ENCODE data around the gene COMMD6. TPM values are rescaled to one million over a fixed set of nuclear protein-coding genes. Genes with fewer than 3 reads are reported as not detected.

COMMD6 gene
- total and polyA plus RNA-seq, 2 of the 13 experiments (the other 11 are each of a cell fraction or from before 2014, with no cell fraction given) = 97.0 to 164 TPM

DNA sequence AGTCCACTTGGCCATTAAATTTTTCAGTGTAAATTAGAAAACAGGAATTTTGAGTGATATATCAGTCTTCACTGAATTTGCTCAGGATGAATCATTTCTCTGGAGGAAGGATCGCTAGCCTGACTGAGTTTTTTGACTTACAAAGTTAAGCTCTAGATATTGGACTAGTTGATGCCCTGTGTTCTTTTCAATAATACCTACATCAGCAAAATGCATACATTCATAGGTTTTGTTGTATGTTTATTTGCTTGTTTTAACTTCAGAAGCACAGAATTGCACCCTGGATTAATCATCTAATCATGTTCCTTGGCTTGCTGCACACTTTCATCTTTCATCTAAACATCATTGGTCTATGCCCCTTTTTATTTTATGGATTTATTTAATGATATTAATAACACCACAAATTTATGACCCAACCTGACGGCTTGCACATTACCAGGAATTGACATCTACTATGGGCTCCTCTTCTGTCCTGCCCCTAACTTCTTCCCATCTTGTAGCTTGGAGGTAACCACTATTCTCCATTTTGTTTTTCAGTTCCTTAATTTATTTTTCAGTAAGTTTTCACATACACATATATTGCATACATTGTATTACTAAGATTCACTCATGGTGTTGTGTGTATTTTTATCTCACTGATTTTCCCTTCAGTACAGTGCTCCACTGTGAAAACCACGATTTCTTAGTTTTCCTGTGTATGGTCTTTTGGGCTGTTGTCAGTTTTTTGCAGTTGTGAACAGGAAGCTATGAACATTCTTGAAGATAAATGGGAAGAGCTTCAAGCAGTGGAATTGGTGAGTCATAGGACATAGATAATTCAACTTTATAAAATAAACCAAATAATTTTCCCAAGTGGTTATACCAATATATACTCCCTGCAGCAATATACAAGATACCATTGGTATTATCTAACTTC, 23.3 kb downstream of the COMMD6 start:
- POLR2A ChIA-PET = interaction anchor here (1.4 kb wide), 1 partner anchor 32 kb away, joined by 3 read pairs; the partner anchor contains the start of gene TBC1D4
- 45% methylated on average over 3 of the region's 3 CpGs for WGBS (ENCODE audit: low lambda C conversion rate)
- intact Hi-C loops (cut with micrococcal nuclease; ENCODE audit: unreplicated experiment) = no loop called here

DNA sequence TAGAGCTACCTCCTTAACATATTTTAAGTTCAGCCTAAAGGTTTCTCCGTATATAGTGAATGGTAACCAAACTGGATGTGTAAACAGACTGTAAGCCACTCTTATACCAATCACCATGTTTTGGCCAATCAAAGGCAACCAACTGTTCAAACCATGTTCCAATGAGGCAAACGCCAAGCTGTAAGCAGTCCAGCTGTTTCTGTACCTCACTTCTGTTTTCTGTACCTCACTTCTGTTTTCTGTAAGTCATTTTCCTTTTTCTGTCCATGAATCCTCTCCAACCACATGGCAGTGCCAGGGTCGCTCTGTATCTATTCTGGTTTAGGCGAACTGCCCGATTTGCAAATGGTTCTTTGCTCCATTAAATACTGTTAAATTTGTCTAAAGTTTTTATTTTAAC, 24.4 kb downstream of the COMMD6 start:
- in situ Hi-C loops (cut with HindIII; ENCODE audit: extremely low pct_ligation_motif_present, low pct_unique_long_range_greater_than_20kb) = no loop called here
- H3K27me3 ChIP-seq (ENCODE audit: control insufficient read depth in 1 of 2, insufficient read depth in 2 of 2, low read length in 2 of 2) = no peaks in the 10 kb centered on the region; a peak in 1 of 5 replicates
- no peak overlapping the region for H3K4me3 ChIP-seq (replicated peaks in 1 of 3; ENCODE audit: insufficient read depth in 1 of 3, low read depth in 2 of 3, low read length in 3 of 3)
- H4K20me1 ChIP-seq (ENCODE audit: insufficient read depth, low read length) = no peaks in the 10 kb centered on the region
- H3K36me3 ChIP-seq (replicated peaks in 1 of 2; ENCODE audit: control insufficient read depth in 1 of 2, insufficient read depth in 2 of 2, low read length in 2 of 2) = no peaks in the 10 kb centered on the region
- ChIA-PET POLR2A (interaction anchor here (1.4 kb wide), 1 partner anchor 31 kb away, joined by 3 read pairs; the partner anchor contains the start of gene TBC1D4), CTCF (ENCODE audit: low intra/inter-chr PET ratio, low total read pairs) (no interaction called here)
- no TSS peak for BruUV-seq (replicated peaks)
- no peak overlapping the region for H2AFZ ChIP-seq (ENCODE audit: low read length)
- FAIRE-seq (no peak), DNase-seq (ENCODE audit: low spot score) (no peak), ATAC-seq (no peak)
- no peak overlapping the region for H3K9ac ChIP-seq (ENCODE audit: insufficient read depth, low read depth, low read length)
- WGBS (ENCODE audit: low lambda C conversion rate) = 67% methylated on average over 5 of the region's 5 CpGs
- no peaks in the 10 kb centered on the region for H3K9me3 ChIP-seq (ENCODE audit: low read length)
- no peaks in the 10 kb centered on the region for H3K79me2 ChIP-seq (ENCODE audit: insufficient read depth, low read length)
- peaks cover 8% of the 10 kb centered on the region; the same call in 1 of the 2 replicates for H3K4me1 ChIP-seq (ENCODE audit: insufficient read depth, low read length)
- no peak overlapping the region for H3K4me2 ChIP-seq (ENCODE audit: low read depth, low read length)
- intact Hi-C loops (cut with micrococcal nuclease; ENCODE audit: unreplicated experiment) = no loop called here
- no peak overlapping the region for H3K27ac ChIP-seq (ENCODE audit: extremely low read length, insufficient read depth, low read length)
- TF ChIP-seq ZSCAN25 (CRISPR knock-in tag; IDR thresholded peaks at IDR 0.05) = no peak
- TF ChIP-seq ZNF746 (CRISPR knock-in tag; IDR thresholded peaks at IDR 0.05) = no peak
- TF ChIP-seq, protein P1, sequence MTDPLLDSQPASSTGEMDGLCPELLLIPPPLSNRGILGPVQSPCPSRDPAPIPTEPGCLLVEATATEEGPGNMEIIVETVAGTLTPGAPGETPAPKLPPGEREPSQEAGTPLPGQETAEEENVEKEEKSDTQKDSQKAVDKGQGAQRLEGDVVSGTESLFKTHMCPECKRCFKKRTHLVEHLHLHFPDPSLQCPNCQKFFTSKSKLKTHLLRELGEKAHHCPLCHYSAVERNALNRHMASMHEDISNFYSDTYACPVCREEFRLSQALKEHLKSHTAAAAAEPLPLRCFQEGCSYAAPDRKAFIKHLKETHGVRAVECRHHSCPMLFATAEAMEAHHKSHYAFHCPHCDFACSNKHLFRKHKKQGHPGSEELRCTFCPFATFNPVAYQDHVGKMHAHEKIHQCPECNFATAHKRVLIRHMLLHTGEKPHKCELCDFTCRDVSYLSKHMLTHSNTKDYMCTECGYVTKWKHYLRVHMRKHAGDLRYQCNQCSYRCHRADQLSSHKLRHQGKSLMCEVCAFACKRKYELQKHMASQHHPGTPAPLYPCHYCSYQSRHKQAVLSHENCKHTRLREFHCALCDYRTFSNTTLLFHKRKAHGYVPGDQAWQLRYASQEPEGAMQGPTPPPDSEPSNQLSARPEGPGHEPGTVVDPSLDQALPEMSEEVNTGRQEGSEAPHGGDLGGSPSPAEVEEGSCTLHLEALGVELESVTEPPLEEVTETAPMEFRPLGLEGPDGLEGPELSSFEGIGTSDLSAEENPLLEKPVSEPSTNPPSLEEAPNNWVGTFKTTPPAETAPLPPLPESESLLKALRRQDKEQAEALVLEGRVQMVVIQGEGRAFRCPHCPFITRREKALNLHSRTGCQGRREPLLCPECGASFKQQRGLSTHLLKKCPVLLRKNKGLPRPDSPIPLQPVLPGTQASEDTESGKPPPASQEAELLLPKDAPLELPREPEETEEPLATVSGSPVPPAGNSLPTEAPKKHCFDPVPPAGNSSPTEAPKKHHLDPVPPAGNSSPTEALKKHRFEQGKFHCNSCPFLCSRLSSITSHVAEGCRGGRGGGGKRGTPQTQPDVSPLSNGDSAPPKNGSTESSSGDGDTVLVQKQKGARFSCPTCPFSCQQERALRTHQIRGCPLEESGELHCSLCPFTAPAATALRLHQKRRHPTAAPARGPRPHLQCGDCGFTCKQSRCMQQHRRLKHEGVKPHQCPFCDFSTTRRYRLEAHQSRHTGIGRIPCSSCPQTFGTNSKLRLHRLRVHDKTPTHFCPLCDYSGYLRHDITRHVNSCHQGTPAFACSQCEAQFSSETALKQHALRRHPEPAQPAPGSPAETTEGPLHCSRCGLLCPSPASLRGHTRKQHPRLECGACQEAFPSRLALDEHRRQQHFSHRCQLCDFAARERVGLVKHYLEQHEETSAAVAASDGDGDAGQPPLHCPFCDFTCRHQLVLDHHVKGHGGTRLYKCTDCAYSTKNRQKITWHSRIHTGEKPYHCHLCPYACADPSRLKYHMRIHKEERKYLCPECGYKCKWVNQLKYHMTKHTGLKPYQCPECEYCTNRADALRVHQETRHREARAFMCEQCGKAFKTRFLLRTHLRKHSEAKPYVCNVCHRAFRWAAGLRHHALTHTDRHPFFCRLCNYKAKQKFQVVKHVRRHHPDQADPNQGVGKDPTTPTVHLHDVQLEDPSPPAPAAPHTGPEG (CRISPR knock-in tag; IDR thresholded peaks at IDR 0.05) = no peak
- TF ChIP-seq, protein P2, sequence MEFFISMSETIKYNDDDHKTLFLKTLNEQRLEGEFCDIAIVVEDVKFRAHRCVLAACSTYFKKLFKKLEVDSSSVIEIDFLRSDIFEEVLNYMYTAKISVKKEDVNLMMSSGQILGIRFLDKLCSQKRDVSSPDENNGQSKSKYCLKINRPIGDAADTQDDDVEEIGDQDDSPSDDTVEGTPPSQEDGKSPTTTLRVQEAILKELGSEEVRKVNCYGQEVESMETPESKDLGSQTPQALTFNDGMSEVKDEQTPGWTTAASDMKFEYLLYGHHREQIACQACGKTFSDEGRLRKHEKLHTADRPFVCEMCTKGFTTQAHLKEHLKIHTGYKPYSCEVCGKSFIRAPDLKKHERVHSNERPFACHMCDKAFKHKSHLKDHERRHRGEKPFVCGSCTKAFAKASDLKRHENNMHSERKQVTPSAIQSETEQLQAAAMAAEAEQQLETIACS (CRISPR knock-in tag; IDR thresholded peaks at IDR 0.05) = no peak
- TF ChIP-seq JUN (CRISPR knock-in tag; IDR thresholded peaks at IDR 0.05) = no peak
- no peak for TF ChIP-seq ZNF674 (CRISPR knock-in tag; IDR thresholded peaks at IDR 0.05; ENCODE audit: low read depth)
- TF ChIP-seq ZNF546 (CRISPR knock-in tag; conservative IDR thresholded peaks at IDR 0.05) = no peak

More for the DNA sequence above, 23.3 kb downstream of the COMMD6 start:
- peaks cover 8% of the 10 kb centered on the region; the same call in 1 of the 2 replicates for H3K4me1 ChIP-seq (ENCODE audit: insufficient read depth, low read length)
- H3K9ac ChIP-seq (ENCODE audit: insufficient read depth, low read depth, low read length) = no peak overlapping the region
- H3K27me3 ChIP-seq (ENCODE audit: control insufficient read depth in 1 of 2, insufficient read depth in 2 of 2, low read length in 2 of 2) = no peaks in the 10 kb centered on the region; a peak in 1 of 5 replicates
- in situ Hi-C loops (cut with HindIII; ENCODE audit: extremely low pct_ligation_motif_present, low pct_unique_long_range_greater_than_20kb) = no loop called here
- no peak for FAIRE-seq
- H3K79me2 ChIP-seq (ENCODE audit: insufficient read depth, low read length) = no peaks in the 10 kb centered on the region
- DNase-seq (ENCODE audit: low spot score) = no peak
- H3K4me3 ChIP-seq (replicated peaks in 1 of 3; ENCODE audit: insufficient read depth in 1 of 3, low read depth in 2 of 3, low read length in 3 of 3) = no peak overlapping the region
- no peaks in the 10 kb centered on the region for H4K20me1 ChIP-seq (ENCODE audit: insufficient read depth, low read length)
- ATAC-seq = no peak
- no peaks in the 10 kb centered on the region for H3K36me3 ChIP-seq (replicated peaks in 1 of 2; ENCODE audit: control insufficient read depth in 1 of 2, insufficient read depth in 2 of 2, low read length in 2 of 2)
- no peaks in the 10 kb centered on the region for H3K9me3 ChIP-seq (ENCODE audit: low read length)
- no peak overlapping the region for H3K27ac ChIP-seq (ENCODE audit: extremely low read length, insufficient read depth, low read length)
- H2AFZ ChIP-seq (ENCODE audit: low read length) = no peak overlapping the region
- CTCF ChIA-PET (ENCODE audit: low intra/inter-chr PET ratio, low total read pairs) = no interaction called here
- BruUV-seq (replicated peaks) = no TSS peak
- no peak for TF ChIP-seq NR2F1 (CRISPR knock-in tag; IDR thresholded peaks at IDR 0.05)
- TF ChIP-seq RFXAP (CRISPR knock-in tag; IDR thresholded peaks at IDR 0.05; ENCODE audit: borderline replicate concordance) = no peak
- TF ChIP-seq MAFK (conservative IDR thresholded peaks at IDR 0.05 in 1 of 2, IDR thresholded peaks at IDR 0.05 in 1 of 2; ENCODE audit: low read length in 2 of 2) = peak; percentile 68 to 86
- peak; percentile 79 for TF ChIP-seq MAFF (IDR thresholded peaks at IDR 0.05; ENCODE audit: low read depth, low read length)
- H3K4me2 ChIP-seq (ENCODE audit: low read depth, low read length) = no peak overlapping the region

Measured in HepG2 (cell line).